Lower leg skin (tissue), 3 donors: Measurements from ENCODE around the gene PRRT1.

Source experiments
- CTCF ChIP-seq, 3 donors: fragments of 450-650 bp; IDR thresholded peaks; one replicate each; pipeline ENCODE4 v1.5.1; 2016; ENCODE audit warnings: antibody characterized with exemption in 3 of 3, mild to moderate bottlenecking in 3 of 3, moderate library complexity in 2 of 3
- POLR2A ChIP-seq, 2 donors: fragments of 450-650 bp; IDR thresholded peaks; one replicate each; pipeline ENCODE4 v1.6.1; 2016 to 2017; ENCODE audit warnings: antibody characterized with exemption in 2 of 2, mild to moderate bottlenecking in 1 of 2, moderate library complexity in 1 of 2

- TF ChIP-seq CTCF (IDR thresholded peaks at IDR 0.05): no peak
- no peak for TF ChIP-seq POLR2A (IDR thresholded peaks at IDR 0.05)
These were observed 22.2 kb downstream of the PRRT1 start for GRCh38 chr6:32129297-32130088.
